ENCODE data around the gene CDC34. TPM values are rescaled to one million over a fixed set of nuclear protein-coding genes. Genes with fewer than 3 reads are reported as not detected.

The CDC34 gene
- total RNA-seq, 1 experiment from 2014 or later: 112 TPM

DNA sequence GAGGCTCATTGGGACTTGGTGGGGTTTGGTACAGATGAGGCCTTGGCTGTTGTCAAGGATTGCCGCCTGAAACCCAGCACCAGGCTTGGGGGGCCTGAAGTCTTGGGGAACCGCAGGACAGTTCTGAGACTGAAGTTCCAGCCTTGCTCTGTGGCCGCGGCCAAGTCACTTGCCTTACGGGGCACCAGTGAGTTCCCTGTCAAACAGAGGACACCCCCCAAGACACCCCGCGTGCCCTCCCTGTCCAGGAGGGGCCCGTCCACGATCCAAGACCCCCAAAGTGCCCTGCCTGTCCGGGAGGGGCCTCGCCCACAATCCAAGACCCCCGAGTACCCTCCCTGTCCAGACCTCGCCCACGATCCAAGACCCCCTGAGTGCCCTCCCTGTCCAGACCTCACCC is 2.5 kb downstream of the CDC34 start:
- H2BK20ac ChIP-seq (ENCODE audit: low read depth, low read length, poor library complexity, severe bottlenecking): no peak overlapping the region
- peaks cover 8% of the 10 kb centered on the region for H3K79me1 ChIP-seq (ENCODE audit: insufficient read depth, low read depth, low read length, poor library complexity, severe bottlenecking)
- H3K36me3 Mint-ChIP-seq (ENCODE audit: insufficient read depth in 1 of 3, low read depth in 3 of 3): peaks cover 13 to 26% (median 21%) of the 10 kb centered on the region in 3 experiments
- H3K4me3 Mint-ChIP-seq: peak overlapping the region in 1 of 2 experiments; percentile 84; a peak in 2 of 5 replicates
- H2AK5ac ChIP-seq (ENCODE audit: insufficient read length, low read length): no peak overlapping the region
- TF ChIP-seq, protein P1, sequence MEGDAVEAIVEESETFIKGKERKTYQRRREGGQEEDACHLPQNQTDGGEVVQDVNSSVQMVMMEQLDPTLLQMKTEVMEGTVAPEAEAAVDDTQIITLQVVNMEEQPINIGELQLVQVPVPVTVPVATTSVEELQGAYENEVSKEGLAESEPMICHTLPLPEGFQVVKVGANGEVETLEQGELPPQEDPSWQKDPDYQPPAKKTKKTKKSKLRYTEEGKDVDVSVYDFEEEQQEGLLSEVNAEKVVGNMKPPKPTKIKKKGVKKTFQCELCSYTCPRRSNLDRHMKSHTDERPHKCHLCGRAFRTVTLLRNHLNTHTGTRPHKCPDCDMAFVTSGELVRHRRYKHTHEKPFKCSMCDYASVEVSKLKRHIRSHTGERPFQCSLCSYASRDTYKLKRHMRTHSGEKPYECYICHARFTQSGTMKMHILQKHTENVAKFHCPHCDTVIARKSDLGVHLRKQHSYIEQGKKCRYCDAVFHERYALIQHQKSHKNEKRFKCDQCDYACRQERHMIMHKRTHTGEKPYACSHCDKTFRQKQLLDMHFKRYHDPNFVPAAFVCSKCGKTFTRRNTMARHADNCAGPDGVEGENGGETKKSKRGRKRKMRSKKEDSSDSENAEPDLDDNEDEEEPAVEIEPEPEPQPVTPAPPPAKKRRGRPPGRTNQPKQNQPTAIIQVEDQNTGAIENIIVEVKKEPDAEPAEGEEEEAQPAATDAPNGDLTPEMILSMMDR (conservative IDR thresholded peaks at IDR 0.05): no peak
- no peak overlapping the region for H4K8ac ChIP-seq (replicated peaks; ENCODE audit: insufficient read length, low read depth, low read length)
- H3K79me2 ChIP-seq (ENCODE audit: insufficient read depth, low read length): peaks cover 13% of the 10 kb centered on the region; the same call in 1 of the 2 replicates
- no peak overlapping the region for H3K4me2 ChIP-seq (ENCODE audit: insufficient read depth, insufficient read length, low read length)
- H3K14ac ChIP-seq (ENCODE audit: insufficient read depth, low read length): no peak overlapping the region
- H2BK15ac ChIP-seq (ENCODE audit: low read depth, low read length): no peak overlapping the region
- no peak overlapping the region for H4K91ac ChIP-seq (ENCODE audit: insufficient read length, low read depth, low read length)
- H3K27ac Mint-ChIP-seq: no peak overlapping the region
- peaks cover 5 to 14% of the 10 kb centered on the region in 2 experiments for H3K4me1 Mint-ChIP-seq
- H3K18ac ChIP-seq (ENCODE audit: insufficient read length, low read depth, low read length): no peak overlapping the region
- no peak overlapping the region for H3K4ac ChIP-seq (ENCODE audit: low read depth, low read length)
- no peaks in the 10 kb centered on the region for H3K27me3 ChIP-seq (ENCODE audit: insufficient read depth, low read length)
- no peak overlapping the region for H3K56ac ChIP-seq (ENCODE audit: insufficient read length, low read depth, low read length)
- DNase-seq: no peak
- no peaks in the 10 kb centered on the region for H3K27me3 Mint-ChIP-seq (ENCODE audit: low read depth)
- no peak overlapping the region for H4K5ac ChIP-seq (ENCODE audit: insufficient read length, low read depth, low read length)
- no peak overlapping the region for H3K23ac ChIP-seq (ENCODE audit: insufficient read length, low read depth, low read length)
- no peak overlapping the region for H2BK12ac ChIP-seq (ENCODE audit: insufficient read length, low read depth, low read length)
- no peak overlapping the region for H2BK5ac ChIP-seq (ENCODE audit: insufficient read length, low read length)
- peaks cover 4% of the 10 kb centered on the region for H4K20me1 ChIP-seq (ENCODE audit: control insufficient read depth, insufficient read depth, insufficient read length)
- no CpG with 5 or more reads among the region's 14 CpGs for WGBS (ENCODE audit: extremely low coverage, insufficient read length, low lambda C conversion rate)
- no peak overlapping the region for H2BK120ac ChIP-seq (ENCODE audit: low read depth, low read length, poor library complexity, severe bottlenecking)
- no peak overlapping the region for H3T11ph ChIP-seq (ENCODE audit: low read length)
- no peaks in the 10 kb centered on the region for H3K4me1 ChIP-seq (ENCODE audit: insufficient read depth, low read length)
- no peaks in the 10 kb centered on the region for H3K9me3 ChIP-seq (ENCODE audit: control insufficient read depth, low read depth, low read length)
- peaks cover 6% of the 10 kb centered on the region for H3K23me2 ChIP-seq (ENCODE audit: insufficient read length, low read depth, low read length, poor library complexity, severe bottlenecking)
- H3K9me3 Mint-ChIP-seq: no peaks in the 10 kb centered on the region
- no peak overlapping the region for H3K27ac ChIP-seq (ENCODE audit: insufficient read length, low read depth, low read length)
- no peak overlapping the region for H3K9ac ChIP-seq (ENCODE audit: extremely low read depth, insufficient read length, low read length)
- no peak overlapping the region for H2AFZ ChIP-seq (ENCODE audit: low read length)

Measured in H9 (cell line).